ENCODE measurements around the gene NANOS2. TPM values are rescaled to one million over a fixed set of nuclear protein-coding genes. Genes with fewer than 3 reads are reported as not detected.

Gene NANOS2
- total and polyA plus RNA-seq, 10 donors, result not detected

DNA sequence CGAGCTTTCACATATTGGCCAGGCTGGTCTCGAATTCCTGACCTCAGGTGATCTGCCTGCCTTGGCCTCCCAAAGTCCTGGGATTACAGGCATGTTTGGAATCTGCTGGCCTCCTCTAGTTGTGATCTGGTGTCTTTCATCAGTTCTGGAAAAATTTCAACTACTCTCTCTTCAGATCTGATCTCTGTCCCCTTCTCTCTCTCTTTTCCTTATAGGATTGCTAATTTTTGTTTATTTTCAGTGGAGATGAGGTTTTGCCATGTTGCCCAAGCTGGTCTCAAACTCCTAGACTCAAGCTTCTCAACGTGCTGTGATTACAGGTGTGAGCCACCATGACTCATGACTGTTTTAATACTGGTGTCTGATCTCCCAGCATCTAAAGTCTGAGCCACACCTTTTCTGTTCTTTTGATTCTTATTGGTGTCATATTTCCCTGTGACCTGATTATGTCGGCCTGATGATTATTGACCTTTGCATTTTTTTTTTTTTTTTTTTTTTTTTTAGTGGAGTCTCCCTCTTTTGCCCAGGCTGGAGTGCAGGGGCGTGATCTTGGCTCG, 10.4 kb upstream of the NANOS2 start:
- H3K36me3 ChIP-seq, result no peaks in the 10 kb centered on the region
- 62 to 82% (median 73%) methylated on average over 6 of the region's 6 CpGs for WGBS, 5 donors
- intact Hi-C loops (cut with DNase I; ENCODE audit: low total_unique reads), result loop anchor here (10.0 kb wide), 1 partner anchor 90 kb away; no protein-coding TSS in a partner anchor
- H3K9me3 ChIP-seq, result no peaks in the 10 kb centered on the region
- H3K27me3 ChIP-seq (replicated peaks in 1 of 7), result peaks cover 0 to 13% (median 0%) of the 10 kb centered on the region in 7 donors
- no peak overlapping the region for H3K27ac ChIP-seq
- no peak for TF ChIP-seq POLR2A (IDR thresholded peaks at IDR 0.05)
- TF ChIP-seq, protein P1, sequence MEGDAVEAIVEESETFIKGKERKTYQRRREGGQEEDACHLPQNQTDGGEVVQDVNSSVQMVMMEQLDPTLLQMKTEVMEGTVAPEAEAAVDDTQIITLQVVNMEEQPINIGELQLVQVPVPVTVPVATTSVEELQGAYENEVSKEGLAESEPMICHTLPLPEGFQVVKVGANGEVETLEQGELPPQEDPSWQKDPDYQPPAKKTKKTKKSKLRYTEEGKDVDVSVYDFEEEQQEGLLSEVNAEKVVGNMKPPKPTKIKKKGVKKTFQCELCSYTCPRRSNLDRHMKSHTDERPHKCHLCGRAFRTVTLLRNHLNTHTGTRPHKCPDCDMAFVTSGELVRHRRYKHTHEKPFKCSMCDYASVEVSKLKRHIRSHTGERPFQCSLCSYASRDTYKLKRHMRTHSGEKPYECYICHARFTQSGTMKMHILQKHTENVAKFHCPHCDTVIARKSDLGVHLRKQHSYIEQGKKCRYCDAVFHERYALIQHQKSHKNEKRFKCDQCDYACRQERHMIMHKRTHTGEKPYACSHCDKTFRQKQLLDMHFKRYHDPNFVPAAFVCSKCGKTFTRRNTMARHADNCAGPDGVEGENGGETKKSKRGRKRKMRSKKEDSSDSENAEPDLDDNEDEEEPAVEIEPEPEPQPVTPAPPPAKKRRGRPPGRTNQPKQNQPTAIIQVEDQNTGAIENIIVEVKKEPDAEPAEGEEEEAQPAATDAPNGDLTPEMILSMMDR (IDR thresholded peaks at IDR 0.05 in 8 of 11, conservative IDR thresholded peaks at IDR 0.05 in 3 of 11), result no peak
- TF ChIP-seq POLR2AphosphoS5 (IDR thresholded peaks at IDR 0.05), result no peak
- no peak overlapping the region for H3K4me3 ChIP-seq
- DNase-seq, result no peak
- peaks cover 4 to 11% (median 8%) of the 10 kb centered on the region in 6 donors for H3K4me1 ChIP-seq

DNA sequence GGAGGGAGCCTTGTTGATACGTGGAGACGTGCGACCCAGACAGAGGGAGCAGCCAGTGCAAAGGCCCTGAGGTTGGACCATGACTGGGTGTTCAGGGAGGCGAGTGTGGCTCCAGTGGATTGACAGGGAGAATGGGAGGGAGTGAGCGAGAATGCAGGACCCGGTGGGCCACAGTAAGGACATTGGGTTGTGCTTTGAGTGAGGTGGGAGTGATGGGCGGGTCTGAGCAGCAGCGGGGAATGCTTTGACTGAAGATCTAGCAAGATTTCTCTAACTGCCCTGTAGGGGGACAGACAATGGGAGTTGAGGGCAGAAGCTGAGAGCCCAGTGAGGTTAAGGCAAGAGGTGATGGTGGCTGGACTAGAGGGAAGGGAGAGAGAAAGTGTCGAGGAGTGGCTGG, 7.7 kb upstream of the NANOS2 start:
- DNase-seq, result no peak
- TF ChIP-seq POLR2A (IDR thresholded peaks at IDR 0.05), result no peak
- TF ChIP-seq POLR2AphosphoS5 (IDR thresholded peaks at IDR 0.05), result no peak
- TF ChIP-seq, protein P1 (IDR thresholded peaks at IDR 0.05 in 8 of 11, conservative IDR thresholded peaks at IDR 0.05 in 3 of 11), result no peak
- Histone ChIP-seq H3K4me1 (peaks cover 0 to 2% (median 0%) of the 10 kb centered on the region in 6 donors), H3K36me3 (no peaks in the 10 kb centered on the region), H3K9me3 (no peaks in the 10 kb centered on the region), H3K27me3 (replicated peaks in 1 of 7) (peaks cover 0 to 20% (median 0%) of the 10 kb centered on the region in 7 donors), H3K27ac (no peak overlapping the region), H3K4me3 (no peak overlapping the region)
- intact Hi-C loops (cut with DNase I; ENCODE audit: low total_unique reads), result loop anchor here (10.0 kb wide), 1 partner anchor 93 kb away; no protein-coding TSS in a partner anchor
- 61 to 75% (median 64%) methylated on average over 9 of the region's 9 CpGs for WGBS, 5 donors

DNA sequence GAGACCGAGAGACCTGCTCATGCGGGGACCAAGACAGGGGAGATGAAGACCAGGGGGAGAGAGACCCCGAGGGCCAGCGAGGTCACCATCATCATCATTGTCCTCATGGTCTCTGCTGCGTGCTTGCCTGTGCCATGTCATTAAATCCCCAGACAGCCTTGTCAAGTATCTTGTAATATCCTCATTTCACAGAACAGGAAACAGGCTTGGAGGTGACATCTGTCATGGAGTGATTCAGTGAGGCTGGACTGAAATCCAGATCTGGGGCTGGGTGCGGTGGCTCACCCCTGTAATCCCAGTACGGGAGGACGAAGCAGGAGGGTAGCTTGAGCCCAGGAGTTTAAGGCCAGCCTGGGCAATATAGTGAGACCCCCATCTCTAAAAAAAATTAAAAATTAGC, 5.9 kb upstream of the NANOS2 start:
- intact Hi-C loops (cut with DNase I; ENCODE audit: low total_unique reads), result loop anchor here (10.0 kb wide), 1 partner anchor 94 kb away; no protein-coding TSS in a partner anchor
- H3K27me3 ChIP-seq (replicated peaks in 1 of 7), result peaks cover 0 to 35% (median 0%) of the 10 kb centered on the region in 7 donors
- WGBS, 5 donors, result 46 to 77% (median 58%) methylated on average over 8 of the region's 8 CpGs

DNA sequence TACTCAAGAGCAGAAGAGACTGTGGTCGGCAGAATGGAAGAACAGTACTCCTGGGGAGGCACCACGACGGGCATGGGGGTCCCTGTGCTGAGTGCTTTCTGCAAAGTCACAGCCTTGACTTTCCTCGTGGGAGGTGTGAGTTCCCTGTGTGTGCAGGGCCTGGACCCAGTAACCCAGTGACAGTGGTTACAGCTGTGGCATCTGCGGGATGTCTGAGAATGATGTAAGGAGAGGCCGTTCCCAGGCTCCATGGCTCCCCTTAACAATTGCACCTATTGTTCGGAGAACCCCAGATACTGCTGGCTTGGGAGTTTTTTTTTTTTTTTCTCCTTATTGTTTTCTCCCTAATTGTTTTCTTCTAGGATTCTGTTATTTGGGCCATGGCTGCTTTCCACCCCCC, 5.1 kb upstream of the NANOS2 start:
- Histone ChIP-seq H3K4me1 (no peaks in the 10 kb centered on the region), H3K4me3 (no peak overlapping the region), H3K27me3 (replicated peaks in 1 of 7) (peaks cover 0 to 40% (median 0%) of the 10 kb centered on the region in 7 donors), H3K27ac (no peak overlapping the region), H3K36me3 (no peaks in the 10 kb centered on the region), H3K9me3 (no peaks in the 10 kb centered on the region)
- intact Hi-C loops (cut with DNase I; ENCODE audit: low total_unique reads), result loop anchor here (10.0 kb wide), 1 partner anchor 95 kb away; no protein-coding TSS in a partner anchor
- TF ChIP-seq, protein P1 (IDR thresholded peaks at IDR 0.05 in 8 of 11, conservative IDR thresholded peaks at IDR 0.05 in 3 of 11), result no peak
- TF ChIP-seq POLR2AphosphoS5 (IDR thresholded peaks at IDR 0.05) (no peak), POLR2A (IDR thresholded peaks at IDR 0.05) (no peak)
- 50 to 58% (median 54%) methylated on average over 7 of the region's 7 CpGs for WGBS, 5 donors
- DNase-seq, result no peak

More for the DNA sequence above, 5.9 kb upstream of the NANOS2 start:
- no peak for DNase-seq
- Histone ChIP-seq H3K9me3 (no peaks in the 10 kb centered on the region), H3K27ac (no peak overlapping the region), H3K4me1 (no peaks in the 10 kb centered on the region), H3K4me3 (no peak overlapping the region), H3K36me3 (no peaks in the 10 kb centered on the region)
- TF ChIP-seq, protein P1 (IDR thresholded peaks at IDR 0.05 in 8 of 11, conservative IDR thresholded peaks at IDR 0.05 in 3 of 11), result no peak

All from spleen (tissue), 11 donors.